ENCODE results near the gene PIP.
"Not testable (repeated sequence)": the region's sequence is repeated elsewhere in the genome, so short reads cannot be mapped to it uniquely, and the experiment has no call there.

The PIP gene, protein sequence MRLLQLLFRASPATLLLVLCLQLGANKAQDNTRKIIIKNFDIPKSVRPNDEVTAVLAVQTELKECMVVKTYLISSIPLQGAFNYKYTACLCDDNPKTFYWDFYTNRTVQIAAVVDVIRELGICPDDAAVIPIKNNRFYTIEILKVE

DNA sequence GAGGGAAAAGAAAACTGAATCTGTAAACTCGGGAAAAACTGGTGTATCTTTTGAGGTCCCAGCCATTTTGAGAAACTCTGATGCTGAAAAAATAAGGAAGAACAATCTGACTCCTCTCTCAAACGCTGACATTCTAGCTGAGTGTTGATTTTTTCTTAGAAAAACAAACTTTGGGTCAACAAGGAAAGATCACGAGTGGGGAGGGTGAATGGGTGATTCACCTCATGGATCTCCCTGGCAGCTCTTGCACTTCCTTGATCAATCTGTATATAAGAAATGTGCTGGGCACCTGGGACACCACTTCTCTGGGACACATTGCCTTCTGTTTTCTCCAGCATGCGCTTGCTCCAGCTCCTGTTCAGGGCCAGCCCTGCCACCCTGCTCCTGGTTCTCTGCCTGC is at the start of gene PIP:
Gene PIP (plus strand): TSS at position 297 of the 400 bp plus-strand sequence. CDS start 40 bp downstream, at position 337.
- no peak for DNase-seq (ENCODE audit: low read depth in 2 of 2)

DNA sequence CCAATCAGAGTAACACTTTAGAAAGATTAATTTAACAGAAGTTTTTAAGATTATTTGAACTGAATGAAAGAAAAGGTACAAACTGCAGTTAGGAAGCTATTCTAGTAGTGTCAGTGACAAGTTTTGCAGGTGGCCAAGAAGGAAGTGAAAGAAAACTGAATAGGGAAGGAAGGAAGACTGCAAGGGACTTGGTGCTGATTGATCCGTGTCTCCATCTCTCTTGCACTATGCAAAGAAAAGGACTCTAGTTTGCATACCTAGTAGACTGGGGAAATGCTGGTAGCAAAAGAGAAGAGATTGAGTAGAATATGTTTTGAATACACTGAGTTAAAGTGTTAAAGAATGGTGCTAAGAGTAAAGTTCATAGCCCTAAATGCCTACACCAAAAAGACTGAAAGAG is 46.8 kb upstream of the PIP start:
- no peak for DNase-seq (ENCODE audit: low read depth in 2 of 2)

DNA sequence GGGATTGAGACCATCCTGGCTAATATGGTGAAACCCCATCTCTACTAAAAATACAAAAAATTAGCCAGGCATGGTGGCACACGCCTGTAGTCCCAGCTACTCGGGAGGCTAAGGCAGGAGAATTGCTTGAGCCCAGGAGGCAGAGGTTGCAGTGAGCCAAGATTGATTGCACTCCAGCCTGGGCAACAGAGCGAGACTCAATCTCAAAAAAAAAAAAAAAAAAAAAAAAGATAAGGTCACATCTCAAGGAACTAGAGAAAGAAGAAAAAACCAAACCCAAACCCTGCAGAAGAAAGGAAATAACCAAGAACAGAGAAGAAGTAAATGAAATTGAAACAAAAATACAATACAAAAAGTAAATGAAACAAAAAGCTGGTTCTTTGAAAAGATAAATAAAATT is 46.3 kb upstream of the PIP start:
- not testable (repeated sequence) for DNase-seq (ENCODE audit: low read depth in 2 of 2)

DNA sequence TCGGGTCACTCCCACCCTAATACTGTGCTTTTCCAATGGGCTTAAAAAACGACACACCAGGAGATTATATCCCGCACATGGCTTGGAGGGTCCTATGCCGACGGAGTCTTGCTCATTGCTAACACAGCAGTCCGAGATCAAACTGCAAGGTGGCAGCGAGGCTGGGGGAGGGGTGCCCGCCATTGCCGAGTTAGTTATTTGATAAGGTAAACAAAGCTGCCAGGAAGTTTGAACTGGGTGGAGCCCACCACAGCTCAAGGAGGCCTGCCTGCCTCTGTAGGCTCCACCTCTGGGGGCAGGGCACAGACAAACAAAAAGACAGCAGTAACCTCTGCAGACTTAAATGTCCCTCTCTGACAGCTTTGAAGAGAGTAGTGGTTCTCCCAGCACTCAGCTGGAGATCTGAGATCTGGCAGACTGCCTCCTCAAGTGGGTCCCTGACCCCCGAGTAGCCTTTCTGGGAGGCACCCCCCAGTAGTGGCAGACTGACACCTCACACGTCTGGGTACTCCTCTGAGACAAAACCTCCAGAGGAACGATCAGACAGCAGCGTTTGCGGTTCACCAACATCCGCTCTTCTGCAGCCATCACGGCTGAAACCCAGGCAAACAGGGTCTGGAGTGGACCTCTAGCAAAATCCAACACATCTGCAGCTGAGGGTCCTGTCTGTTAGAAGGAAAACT is 43.2 kb upstream of the PIP start:
- DNase-seq (ENCODE audit: low read depth in 2 of 2) = not testable (repeated sequence)

DNA sequence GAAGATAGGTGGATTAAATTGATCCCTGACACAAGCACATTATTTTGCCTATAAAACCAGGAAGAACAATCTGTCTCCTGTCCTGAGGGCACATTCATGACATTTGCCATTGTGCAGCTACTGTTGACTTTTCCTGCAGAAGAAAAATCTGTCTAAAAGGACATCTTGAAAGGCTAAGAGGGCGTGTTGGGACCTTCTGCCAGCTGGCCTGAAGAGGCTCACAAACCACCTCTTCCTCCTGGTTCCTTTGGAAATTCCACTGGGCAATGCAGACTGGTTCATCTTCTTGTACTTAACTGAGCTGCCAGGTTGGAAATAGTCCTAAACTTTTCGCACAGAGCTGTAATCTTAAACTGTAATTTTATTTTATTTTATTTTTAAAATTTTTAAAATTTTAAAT is 35.7 kb upstream of the PIP start:
- no peak for DNase-seq (ENCODE audit: low read depth in 2 of 2)

DNA sequence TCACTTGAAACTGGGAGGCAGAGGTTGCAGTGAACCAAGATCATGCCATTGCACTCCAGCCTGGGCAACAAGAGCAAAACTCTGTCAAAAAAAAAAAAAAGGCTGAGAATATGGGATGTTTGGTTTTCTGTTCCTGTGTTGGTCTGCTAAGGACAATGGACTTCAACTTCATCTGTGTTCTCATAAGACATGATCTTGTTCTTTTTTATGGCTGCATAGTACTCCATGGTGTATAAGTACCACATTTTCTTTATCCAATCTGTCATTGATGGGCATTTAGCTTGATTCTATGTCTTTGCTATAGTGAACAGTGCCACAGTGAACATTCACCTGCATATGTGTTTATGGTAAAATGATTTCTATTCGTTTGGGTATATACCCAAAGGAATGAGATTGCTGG is 32.3 kb upstream of the PIP start:
- DNase-seq (ENCODE audit: low read depth in 2 of 2) = not testable (repeated sequence)

DNA sequence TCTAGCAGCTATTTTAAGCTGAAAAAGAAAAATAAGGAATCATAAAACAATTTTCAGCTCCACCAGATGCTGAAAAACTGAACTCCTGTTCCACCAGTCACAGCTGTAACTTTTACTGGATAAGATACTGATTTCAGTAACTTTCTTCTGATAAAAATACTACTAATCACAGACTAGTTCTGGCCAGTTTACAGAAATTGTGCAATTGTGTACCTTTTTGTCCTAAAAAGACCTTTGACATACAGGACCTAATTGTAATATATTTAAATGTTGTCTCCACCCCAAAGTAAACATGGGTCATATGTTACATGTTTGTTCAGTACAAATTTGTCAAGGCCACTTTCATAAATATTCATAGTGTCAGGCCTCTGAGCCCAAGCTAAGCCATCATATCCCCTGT is 27.1 kb upstream of the PIP start:
- no peak for DNase-seq (ENCODE audit: low read depth in 2 of 2)

DNA sequence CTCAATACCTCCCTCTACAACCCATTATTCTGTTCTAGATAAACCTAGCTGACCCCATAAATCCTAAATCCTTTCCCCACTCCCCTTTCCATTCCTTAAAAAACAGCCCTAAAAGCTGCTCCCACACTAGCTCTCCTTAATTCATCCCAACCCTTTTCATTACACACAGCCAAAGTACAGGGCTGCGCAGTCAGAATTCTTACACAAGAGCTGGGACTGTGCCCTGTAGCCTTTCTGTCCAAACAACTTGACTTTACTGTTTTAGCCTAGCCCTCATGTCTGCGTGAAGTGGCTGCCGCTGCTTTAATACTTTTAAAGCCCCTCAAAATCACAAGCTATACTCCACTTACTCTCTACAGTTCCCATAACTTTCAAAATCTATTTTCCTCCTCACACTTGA is 23.9 kb upstream of the PIP start:
- not testable (repeated sequence) for DNase-seq (ENCODE audit: low read depth in 2 of 2)

DNA sequence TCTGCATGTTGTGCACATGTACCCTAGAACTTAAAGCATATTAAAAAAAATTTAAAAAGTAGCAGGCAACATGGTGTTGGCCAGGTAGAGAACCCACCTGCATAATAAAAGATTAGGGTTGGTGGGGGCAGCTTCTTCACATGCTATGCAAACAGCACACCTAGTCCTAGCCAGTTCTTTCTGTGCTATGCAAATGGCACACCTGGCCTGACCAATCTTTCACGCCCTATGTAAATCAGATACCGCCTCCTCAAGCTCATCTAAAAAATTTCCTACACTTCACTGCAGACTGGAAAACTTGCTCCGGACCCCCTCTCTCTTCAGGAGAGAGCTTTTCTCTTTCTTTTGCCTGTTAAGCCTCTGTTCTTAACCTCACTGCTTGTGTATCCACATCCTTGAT is 14.5 kb upstream of the PIP start:
- DNase-seq (ENCODE audit: low read depth in 2 of 2) = no peak

DNA sequence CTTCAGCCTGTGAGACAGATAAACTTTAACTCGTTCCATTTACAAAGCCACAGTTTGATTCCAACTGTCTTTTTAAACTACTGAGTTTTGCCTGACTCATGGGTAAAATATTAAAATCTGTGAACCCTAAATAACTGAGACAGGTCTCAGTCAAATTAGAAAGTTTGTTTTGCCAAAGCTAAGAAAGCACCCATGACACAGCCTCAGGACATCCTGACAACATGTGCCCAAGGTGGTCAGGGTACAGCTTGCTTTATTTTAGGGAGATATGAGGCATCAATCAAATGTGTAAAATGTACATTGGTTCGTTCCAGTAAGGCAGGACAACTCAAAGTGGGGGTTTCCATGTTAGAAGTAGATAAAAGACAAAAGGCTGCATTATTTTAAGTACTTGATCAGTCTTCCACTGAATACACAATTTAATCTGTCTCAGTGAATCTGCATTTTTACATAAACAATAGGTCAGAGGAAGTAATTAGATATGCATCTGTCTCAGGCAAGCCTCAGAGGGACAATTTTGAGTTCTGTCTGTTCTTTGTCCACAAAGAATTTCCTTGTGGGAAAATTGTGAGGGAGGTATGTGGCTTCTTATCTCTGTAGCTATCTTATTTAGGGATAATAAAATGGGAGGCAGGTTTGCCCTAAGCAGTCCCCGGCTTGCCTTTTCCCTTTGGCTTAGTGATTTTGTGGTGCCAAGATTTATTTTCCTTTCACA is 11.0 kb upstream of the PIP start:
- no peak for DNase-seq (ENCODE audit: low read depth in 2 of 2)

DNA sequence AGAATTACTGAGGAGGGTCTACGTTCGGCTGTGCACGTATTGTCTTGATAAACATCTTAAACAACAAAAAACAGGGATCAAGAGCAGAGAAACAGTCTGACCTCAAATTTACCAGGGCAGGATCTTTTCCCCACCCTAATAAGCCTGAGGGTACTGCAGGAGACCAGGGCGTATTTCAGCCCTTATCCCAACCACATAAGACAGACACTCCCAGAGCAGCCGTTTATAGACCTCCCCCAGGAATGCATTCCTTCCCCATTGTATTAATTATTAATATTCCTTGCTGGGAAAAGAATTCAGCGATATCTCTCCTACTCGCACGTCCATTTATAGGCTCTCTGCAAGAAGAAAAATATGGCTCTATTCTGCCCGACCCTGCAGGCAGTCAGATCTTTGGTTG is 8.6 kb upstream of the PIP start:
- DNase-seq (ENCODE audit: low read depth in 2 of 2) = not testable (repeated sequence)

DNA sequence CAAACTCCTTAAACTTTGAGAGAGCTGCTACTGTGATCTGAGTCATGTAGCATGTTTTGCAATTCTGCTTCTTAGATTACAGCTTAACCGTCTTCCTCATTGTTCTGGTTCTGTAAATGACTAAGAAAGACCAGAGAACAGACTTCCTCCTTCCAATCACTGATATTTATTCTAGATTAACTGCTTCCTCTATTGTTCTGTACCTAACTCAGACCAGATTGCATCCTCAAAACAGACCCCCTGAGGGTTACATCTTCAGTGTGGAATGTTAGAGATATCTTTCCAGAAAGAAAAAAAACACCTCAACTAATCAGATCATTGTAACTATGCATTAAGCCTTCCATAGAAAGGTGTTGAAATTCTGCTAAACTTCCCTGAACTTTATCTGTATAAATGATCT is 5.7 kb upstream of the PIP start:
- no peak for DNase-seq (ENCODE audit: low read depth in 2 of 2)

DNA sequence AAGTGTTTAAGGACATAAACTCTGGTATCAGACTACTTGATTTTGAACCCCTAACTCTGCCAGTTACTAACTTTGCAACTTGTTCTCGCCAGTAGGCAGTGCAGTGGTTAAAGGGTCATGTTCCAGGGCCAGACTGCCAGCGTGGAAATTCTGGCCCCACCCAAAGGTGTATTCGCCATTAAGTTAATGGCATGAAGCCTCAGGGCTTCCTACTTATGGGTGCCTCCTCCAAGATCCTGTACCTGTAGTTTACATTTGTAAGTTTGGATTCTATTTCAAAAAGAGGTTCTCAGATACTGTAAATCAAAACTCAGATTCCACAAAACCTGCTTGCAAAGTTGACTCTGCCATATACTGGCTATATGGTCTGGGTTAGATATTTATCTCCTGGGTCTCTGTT is 2.8 kb upstream of the PIP start:
- no peak for DNase-seq (ENCODE audit: low read depth in 2 of 2)

DNA sequence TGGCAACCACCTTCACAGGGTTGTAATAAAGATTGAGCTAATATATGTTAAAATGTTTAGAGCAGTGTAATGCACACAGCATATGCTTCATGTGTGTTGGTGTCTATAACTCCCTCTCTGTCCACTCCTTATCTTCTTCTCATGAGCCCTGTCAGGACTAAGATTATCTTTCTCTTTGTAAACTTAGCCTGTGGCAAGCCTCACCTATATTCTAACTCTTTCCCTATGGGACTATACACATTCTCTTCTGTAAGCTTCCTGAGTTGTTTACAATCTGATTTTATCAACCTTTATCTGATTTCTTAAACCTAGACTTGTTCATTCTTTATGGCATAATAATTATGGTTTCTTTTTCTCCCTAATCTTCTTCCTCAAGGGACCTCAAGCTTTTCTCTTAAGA is 2.4 kb upstream of the PIP start:
- no peak for DNase-seq (ENCODE audit: low read depth in 2 of 2)

DNA sequence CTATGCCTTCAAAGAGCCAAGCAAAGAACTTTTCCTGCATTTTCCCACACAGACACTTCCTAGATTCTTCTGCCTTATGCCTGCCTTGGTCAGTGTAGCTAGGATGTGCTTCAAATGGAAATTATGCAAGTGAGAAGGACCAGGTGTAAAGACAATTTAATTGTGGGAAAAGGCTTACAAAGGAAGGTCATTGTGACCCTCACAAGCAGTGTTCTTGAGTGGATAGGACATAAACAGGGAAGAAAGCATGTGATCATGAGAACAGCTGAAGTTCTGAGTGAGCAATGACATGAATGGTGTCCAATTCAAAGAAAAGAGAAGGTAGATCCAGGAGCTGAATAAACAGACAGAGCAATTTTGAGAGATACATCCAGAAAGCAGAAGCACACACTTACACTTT is 1.3 kb upstream of the PIP start:
- no peak for DNase-seq (ENCODE audit: low read depth in 2 of 2)

DNA sequence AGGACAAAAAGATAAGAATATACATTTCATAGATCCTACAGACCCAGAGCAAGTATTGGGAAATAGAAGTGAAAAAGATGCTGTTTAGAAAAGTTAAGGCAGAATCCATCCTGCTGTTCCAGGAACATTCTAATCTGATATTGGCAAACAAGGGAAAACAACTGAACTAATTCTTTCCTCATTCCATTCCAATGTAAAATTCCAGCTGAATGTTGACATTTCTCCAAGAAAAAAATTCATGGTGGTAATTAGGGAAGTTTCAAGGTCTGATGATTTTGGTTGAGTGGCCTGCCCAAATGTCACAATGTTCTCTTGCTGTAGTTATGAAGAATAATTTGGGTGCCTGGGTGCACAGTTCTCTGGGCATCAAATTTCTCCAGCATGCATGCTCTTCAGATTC is 15.2 kb downstream of the PIP start:
- DNase-seq (ENCODE audit: low read depth in 2 of 2) = no peak

DNA sequence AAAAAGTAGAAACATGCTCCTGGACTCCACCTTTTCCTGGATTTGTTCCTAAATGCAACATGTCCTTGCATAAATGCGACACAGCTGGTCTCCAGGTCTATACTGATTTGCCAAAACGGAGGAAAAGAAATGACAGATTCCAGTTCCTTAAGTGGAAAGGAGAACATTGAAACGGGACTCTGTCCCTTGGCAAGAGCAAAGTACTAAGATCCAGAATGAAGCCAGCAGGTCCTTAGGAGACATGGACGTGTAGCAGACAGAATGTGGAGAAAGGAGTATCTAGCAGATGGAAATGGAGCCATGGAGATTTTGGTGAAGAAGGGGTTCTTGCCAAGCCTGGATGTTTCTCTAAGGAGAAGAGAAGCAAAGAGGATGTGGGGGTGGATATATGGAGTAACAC is 16.2 kb downstream of the PIP start:
- DNase-seq (ENCODE audit: low read depth in 2 of 2) = no peak

DNA sequence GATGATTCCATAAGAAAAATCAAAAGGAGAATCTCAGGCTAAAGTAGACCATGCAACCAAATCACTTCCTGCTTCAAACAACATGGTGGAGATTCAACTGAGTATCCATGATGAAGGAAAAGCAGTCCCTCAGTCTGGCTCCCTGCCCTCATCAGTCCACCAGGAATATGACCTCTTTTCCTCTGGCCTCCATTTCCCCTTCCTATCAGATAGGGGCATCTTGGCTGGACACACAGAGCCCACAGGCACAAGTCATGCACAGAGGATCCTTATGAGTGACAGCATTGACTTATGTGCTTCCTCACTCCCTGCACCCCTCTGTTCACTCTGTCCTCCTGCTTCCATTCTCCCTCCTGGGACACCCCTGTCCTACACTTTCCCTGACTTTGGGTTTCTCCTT is 16.8 kb downstream of the PIP start:
- no peak for DNase-seq (ENCODE audit: low read depth in 2 of 2)

DNA sequence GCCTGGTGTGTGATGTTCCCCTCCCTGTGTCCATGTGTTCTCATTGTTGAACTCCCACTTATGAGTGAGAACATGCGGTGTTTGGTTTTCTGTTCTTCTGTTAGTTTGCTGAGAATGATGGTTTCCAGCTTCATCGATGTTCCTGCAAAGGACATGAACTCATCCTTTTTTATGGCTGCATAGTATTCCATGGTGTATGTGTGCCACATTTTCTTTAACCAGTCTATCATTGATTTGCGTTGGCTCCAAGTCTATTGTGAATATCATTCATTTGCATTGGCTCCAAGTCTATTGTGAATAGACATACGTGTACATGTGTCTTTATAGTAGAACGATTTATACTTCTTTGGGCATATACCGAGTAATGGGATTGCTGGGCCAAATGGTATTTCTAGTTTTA is 18.8 kb downstream of the PIP start:
- not testable (repeated sequence) for DNase-seq (ENCODE audit: low read depth in 2 of 2)

DNA sequence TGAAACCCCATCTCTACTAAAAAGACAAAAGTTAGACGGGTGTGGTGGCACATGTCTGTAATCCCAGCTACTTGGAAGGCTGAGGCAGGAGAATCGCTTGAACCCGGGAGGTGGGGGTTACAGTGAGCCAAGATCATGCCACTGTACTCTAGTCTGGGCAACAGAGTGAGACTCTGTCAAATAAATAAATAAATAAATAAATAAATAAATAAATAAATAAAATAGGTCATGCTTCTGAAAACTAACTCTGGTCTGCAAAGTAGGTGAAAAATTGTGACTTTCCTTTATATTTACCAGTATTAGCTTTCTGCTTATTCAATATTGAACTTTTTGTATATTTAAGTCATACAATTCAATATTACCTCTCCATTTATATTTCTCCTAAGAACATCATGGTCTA is 26.7 kb downstream of the PIP start:
- DNase-seq (ENCODE audit: low read depth in 2 of 2) = not testable (repeated sequence)

DNA sequence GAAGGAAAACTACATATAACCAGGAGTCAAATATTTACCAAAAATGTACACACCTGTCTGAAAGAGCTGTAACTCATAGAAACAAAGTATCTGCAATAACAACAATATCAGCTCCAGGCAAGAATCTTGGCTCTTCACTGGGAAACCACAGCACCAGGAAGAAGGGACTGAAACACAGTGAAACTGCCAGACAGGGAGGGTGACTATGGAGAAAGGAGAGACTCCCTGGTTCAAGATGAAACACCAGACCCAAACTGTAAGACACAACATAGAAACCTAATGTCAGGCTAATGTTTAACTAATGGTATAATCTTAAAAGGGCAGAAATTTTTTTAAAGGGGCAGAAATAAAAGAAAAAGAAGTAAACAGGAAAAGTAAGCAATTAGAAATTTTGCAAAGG is 39.8 kb downstream of the PIP start:
- DNase-seq (ENCODE audit: low read depth in 2 of 2) = no peak

DNA sequence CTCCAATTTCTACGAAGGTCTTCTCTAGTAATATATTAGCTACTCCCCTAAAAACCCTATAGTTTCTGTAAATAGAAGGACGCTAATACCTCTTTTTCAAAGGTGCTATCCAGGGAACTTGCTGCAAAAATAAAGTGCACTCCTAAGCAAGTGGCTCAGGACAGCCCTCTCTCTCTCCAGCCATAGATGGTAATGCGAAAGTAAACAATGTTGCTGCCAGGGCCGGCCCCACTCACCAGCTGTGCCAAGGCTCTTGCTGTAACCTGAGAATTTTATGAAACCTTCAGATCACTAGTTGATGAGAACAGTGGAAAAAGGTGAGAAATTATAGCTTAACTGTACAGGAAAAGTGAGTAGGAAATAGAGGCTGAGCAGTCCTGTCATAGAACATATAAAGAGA is 40.5 kb downstream of the PIP start:
- DNase-seq (ENCODE audit: low read depth in 2 of 2) = no peak

DNA sequence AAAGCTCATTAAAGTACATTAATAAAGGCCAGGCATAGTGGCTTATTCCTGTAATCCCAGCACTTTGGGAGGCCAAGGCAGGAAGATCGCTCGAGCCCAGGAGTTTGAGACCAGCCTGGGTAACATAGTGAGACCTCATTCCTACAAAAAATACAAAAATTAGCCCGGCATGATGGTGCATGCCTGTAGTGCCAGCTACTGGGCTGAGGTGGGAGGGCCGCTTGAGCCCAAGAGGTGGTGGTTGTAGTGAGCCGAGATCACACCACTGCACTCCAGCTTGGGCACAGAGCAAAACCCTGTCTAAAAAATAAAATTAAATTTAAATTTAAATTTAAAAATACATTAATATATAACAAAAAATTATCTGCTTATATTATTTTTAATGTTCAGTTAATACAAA is 44.3 kb downstream of the PIP start:
- DNase-seq (ENCODE audit: low read depth in 2 of 2) = no peak
